H1 (cell line): ENCODE data around the gene PRF1. TPM values are rescaled to one million over a fixed set of nuclear protein-coding genes. Genes with fewer than 3 reads are reported as not detected.

ENCODE experiments used
- CTBP2 ChIP-seq: IDR thresholded peaks from 2 replicates; pipeline ENCODE4 v1.7.0; 2011; ENCODE audit warnings: borderline replicate concordance, mild to moderate bottlenecking, moderate library complexity, mixed read lengths, low read length; ENCODE audit not compliant: insufficient read depth, insufficient read length
- HDAC6 ChIP-seq: IDR thresholded peaks from one replicate; pipeline ENCODE4 v1.7.1; 2012; ENCODE audit warnings: low read depth, mild to moderate bottlenecking, inconsistent platforms, low read length, moderate library complexity
- RXRA ChIP-seq: IDR thresholded peaks from 2 replicates; pipeline ENCODE4 v1.6.1; 2011; ENCODE audit warnings: low read depth, mild to moderate bottlenecking, low read length, moderate library complexity; ENCODE audit not compliant: insufficient read depth
- SIN3A ChIP-seq, 2 experiments: IDR thresholded peaks in 1 of 2; conservative IDR thresholded peaks in 1 of 2; 2 replicates each; pipeline ENCODE4 v1.6.1; 2011 to 2012; ENCODE audit warnings: low read length in 2 of 2, improper control_type of control experiment in 1 of 2, low read depth in 1 of 2, mild to moderate bottlenecking in 1 of 2
- SP2 ChIP-seq: IDR thresholded peaks from 2 replicates; pipeline ENCODE4 v1.6.1; 2012; ENCODE audit warnings: mild to moderate bottlenecking, low read length, inconsistent platforms
- TCF12 ChIP-seq: IDR thresholded peaks from 2 replicates; pipeline ENCODE4 v1.6.1; 2011; ENCODE audit warnings: low read depth, mild to moderate bottlenecking, low read length
- YY1 ChIP-seq: IDR thresholded peaks from 2 replicates; pipeline ENCODE4 v1.6.1; 2011; ENCODE audit warnings: low read depth, mild to moderate bottlenecking, low read length
- polyA plus RNA-seq, 7 experiments: library from polyadenylated mRNA; depleted of rRNA in 3 of 7; stranded (reverse) in 5 of 7; unstranded in 2 of 7; fragments of >200 nt in 5 of 7; fragments of 200-250 nt in 2 of 7; gene quantifications; 1 replicate in 5 of 7; 2 replicates in 1 of 7; 4 replicates in 1 of 7; pipeline versions ENCODE4 v1.2.1 to v1.2.3, GENCODE V29; 2011 to 2013; ENCODE audit warnings: missing spikeins in 2 of 7, mixed read lengths in 2 of 7
- total RNA-seq: library from RNA; stranded (reverse); fragmentation: NEBNext Ultra II Directional; extraction: Animal tissue kit (Norgen Biotek cat#: 25700); gene quantifications from 2 replicates; pipeline ENCODE4 v1.2.1, GENCODE V29; 2021
- TF ChIP-seq, protein P1 (sequence below): fragments of 300-600 bp; sonication (generic); IDR thresholded peaks from 2 replicates; pipeline ENCODE4 v1.7.1; 2012; ENCODE audit warnings: low read length, moderate library complexity, mild to moderate bottlenecking, inconsistent platforms; ENCODE audit not compliant: insufficient replicate concordance
- TF ChIP-seq, protein P2 (sequence below): IDR thresholded peaks from 2 replicates; pipeline ENCODE4 v1.6.1; 2012; ENCODE audit warnings: low read length, inconsistent platforms

Gene PRF1
- total and polyA plus RNA-seq, 2 of the 8 experiments (the other 6 are each of a cell fraction or from before 2014, with no cell fraction given), result 0.15 TPM; not detected in 1

DNA sequence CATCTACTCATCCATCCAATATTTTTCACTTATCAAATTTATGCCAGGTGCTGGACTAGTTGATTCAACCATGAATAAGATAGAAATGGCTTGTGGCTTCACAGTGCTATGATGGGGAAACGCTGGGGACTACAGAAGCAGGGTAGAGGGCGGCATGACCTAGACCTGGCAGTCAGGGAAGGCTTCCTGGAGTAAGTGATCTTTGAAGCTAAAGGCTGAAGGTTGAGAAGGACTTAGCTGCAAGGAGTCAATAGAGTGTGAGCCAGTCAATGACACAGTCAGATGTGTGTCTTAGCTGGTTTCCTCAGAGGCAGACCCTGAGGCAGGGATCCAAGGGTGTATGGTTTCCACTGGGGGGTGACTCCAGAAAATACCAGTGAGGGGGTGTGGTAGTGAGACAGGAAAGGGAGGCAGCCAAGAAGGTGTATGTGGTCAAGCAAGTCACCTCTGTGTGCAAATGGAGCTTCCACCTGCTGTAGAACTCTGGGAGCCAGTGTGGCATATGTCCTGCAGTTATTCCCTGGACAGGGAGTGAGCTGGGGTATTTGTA lies 10.3 kb downstream of the PRF1 start (continued):
- TF ChIP-seq, protein P1, sequence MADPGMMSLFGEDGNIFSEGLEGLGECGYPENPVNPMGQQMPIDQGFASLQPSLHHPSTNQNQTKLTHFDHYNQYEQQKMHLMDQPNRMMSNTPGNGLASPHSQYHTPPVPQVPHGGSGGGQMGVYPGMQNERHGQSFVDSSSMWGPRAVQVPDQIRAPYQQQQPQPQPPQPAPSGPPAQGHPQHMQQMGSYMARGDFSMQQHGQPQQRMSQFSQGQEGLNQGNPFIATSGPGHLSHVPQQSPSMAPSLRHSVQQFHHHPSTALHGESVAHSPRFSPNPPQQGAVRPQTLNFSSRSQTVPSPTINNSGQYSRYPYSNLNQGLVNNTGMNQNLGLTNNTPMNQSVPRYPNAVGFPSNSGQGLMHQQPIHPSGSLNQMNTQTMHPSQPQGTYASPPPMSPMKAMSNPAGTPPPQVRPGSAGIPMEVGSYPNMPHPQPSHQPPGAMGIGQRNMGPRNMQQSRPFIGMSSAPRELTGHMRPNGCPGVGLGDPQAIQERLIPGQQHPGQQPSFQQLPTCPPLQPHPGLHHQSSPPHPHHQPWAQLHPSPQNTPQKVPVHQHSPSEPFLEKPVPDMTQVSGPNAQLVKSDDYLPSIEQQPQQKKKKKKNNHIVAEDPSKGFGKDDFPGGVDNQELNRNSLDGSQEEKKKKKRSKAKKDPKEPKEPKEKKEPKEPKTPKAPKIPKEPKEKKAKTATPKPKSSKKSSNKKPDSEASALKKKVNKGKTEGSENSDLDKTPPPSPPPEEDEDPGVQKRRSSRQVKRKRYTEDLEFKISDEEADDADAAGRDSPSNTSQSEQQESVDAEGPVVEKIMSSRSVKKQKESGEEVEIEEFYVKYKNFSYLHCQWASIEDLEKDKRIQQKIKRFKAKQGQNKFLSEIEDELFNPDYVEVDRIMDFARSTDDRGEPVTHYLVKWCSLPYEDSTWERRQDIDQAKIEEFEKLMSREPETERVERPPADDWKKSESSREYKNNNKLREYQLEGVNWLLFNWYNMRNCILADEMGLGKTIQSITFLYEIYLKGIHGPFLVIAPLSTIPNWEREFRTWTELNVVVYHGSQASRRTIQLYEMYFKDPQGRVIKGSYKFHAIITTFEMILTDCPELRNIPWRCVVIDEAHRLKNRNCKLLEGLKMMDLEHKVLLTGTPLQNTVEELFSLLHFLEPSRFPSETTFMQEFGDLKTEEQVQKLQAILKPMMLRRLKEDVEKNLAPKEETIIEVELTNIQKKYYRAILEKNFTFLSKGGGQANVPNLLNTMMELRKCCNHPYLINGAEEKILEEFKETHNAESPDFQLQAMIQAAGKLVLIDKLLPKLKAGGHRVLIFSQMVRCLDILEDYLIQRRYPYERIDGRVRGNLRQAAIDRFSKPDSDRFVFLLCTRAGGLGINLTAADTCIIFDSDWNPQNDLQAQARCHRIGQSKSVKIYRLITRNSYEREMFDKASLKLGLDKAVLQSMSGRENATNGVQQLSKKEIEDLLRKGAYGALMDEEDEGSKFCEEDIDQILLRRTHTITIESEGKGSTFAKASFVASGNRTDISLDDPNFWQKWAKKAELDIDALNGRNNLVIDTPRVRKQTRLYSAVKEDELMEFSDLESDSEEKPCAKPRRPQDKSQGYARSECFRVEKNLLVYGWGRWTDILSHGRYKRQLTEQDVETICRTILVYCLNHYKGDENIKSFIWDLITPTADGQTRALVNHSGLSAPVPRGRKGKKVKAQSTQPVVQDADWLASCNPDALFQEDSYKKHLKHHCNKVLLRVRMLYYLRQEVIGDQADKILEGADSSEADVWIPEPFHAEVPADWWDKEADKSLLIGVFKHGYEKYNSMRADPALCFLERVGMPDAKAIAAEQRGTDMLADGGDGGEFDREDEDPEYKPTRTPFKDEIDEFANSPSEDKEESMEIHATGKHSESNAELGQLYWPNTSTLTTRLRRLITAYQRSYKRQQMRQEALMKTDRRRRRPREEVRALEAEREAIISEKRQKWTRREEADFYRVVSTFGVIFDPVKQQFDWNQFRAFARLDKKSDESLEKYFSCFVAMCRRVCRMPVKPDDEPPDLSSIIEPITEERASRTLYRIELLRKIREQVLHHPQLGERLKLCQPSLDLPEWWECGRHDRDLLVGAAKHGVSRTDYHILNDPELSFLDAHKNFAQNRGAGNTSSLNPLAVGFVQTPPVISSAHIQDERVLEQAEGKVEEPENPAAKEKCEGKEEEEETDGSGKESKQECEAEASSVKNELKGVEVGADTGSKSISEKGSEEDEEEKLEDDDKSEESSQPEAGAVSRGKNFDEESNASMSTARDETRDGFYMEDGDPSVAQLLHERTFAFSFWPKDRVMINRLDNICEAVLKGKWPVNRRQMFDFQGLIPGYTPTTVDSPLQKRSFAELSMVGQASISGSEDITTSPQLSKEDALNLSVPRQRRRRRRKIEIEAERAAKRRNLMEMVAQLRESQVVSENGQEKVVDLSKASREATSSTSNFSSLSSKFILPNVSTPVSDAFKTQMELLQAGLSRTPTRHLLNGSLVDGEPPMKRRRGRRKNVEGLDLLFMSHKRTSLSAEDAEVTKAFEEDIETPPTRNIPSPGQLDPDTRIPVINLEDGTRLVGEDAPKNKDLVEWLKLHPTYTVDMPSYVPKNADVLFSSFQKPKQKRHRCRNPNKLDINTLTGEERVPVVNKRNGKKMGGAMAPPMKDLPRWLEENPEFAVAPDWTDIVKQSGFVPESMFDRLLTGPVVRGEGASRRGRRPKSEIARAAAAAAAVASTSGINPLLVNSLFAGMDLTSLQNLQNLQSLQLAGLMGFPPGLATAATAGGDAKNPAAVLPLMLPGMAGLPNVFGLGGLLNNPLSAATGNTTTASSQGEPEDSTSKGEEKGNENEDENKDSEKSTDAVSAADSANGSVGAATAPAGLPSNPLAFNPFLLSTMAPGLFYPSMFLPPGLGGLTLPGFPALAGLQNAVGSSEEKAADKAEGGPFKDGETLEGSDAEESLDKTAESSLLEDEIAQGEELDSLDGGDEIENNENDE, result no peak
- TF ChIP-seq HDAC6, result no peak
- TF ChIP-seq CTBP2, result no peak
- no peak for TF ChIP-seq YY1
- no peak for TF ChIP-seq SIN3A (conservative IDR thresholded peaks at IDR 0.05 in 1 of 2, IDR thresholded peaks at IDR 0.05 in 1 of 2; ENCODE audit: low read depth in 1 of 2, low read length in 2 of 2)
- TF ChIP-seq, protein P2, sequence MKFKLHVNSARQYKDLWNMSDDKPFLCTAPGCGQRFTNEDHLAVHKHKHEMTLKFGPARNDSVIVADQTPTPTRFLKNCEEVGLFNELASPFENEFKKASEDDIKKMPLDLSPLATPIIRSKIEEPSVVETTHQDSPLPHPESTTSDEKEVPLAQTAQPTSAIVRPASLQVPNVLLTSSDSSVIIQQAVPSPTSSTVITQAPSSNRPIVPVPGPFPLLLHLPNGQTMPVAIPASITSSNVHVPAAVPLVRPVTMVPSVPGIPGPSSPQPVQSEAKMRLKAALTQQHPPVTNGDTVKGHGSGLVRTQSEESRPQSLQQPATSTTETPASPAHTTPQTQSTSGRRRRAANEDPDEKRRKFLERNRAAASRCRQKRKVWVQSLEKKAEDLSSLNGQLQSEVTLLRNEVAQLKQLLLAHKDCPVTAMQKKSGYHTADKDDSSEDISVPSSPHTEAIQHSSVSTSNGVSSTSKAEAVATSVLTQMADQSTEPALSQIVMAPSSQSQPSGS, result no peak
- no peak for TF ChIP-seq SP2
- no peak for TF ChIP-seq RXRA
- no peak for TF ChIP-seq TCF12
